ENCODE data around the gene PRR29.

DNA sequence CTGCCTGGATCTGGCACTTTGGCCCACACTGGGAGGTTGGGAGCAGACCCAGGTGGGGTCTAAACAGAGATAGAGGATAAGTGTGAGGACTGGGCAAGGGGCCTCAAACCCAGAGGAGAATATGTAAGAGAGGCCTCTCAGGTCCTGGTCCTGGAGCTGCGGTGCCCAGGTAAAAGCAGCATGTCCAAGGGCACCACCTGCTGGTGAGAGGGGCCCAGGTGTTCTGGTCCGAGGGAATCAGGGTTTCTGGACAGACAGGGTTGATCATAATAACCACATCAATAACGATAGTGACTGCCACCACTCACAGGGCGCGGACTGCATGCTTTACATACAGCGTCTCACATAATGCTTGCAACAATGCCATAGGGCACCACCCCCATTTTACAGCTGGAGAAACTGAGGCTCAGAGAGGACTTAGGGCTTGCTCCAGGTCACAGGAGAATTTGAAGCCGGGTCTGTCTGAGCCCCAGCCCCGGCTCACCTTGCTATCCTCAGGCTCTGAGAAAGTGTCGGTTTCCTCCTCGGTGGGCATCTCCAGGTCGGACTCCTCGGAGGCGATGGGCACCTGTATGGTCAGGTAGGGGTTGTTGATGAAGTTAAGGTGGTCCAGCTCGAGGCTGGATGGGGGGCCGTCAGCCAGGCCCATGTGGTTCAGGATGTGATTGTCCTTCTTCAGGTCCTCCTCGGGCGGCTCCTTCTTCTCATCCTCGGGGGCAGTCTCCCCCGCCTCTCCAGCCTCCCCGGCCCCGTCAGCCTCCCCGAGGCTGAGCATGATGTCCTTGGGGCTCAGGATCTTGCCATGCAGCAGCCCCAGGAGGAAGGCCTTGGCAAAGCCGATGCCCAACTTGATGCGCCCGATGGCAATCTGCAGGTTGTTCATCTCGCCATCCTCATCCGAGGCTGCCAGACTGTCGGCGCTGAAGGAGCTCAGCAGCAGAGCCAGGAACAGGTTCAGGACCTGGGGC lies 46.9 kb upstream of the PRR29 start:
- no peak for TF ChIP-seq ZFX (IDR thresholded peaks at IDR 0.05)
- TF ChIP-seq, protein P1, sequence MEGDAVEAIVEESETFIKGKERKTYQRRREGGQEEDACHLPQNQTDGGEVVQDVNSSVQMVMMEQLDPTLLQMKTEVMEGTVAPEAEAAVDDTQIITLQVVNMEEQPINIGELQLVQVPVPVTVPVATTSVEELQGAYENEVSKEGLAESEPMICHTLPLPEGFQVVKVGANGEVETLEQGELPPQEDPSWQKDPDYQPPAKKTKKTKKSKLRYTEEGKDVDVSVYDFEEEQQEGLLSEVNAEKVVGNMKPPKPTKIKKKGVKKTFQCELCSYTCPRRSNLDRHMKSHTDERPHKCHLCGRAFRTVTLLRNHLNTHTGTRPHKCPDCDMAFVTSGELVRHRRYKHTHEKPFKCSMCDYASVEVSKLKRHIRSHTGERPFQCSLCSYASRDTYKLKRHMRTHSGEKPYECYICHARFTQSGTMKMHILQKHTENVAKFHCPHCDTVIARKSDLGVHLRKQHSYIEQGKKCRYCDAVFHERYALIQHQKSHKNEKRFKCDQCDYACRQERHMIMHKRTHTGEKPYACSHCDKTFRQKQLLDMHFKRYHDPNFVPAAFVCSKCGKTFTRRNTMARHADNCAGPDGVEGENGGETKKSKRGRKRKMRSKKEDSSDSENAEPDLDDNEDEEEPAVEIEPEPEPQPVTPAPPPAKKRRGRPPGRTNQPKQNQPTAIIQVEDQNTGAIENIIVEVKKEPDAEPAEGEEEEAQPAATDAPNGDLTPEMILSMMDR (conservative IDR thresholded peaks at IDR 0.05) = peak; percentile 92

Data from C4-2B (cell line).